Measurements from ENCODE around the gene TM9SF3. TPM values are rescaled to one million over a fixed set of nuclear protein-coding genes. Genes with fewer than 3 reads are reported as not detected.

Gene TM9SF3
- total RNA-seq, 1 experiment from 2014 or later, result 75.2 TPM

DNA sequence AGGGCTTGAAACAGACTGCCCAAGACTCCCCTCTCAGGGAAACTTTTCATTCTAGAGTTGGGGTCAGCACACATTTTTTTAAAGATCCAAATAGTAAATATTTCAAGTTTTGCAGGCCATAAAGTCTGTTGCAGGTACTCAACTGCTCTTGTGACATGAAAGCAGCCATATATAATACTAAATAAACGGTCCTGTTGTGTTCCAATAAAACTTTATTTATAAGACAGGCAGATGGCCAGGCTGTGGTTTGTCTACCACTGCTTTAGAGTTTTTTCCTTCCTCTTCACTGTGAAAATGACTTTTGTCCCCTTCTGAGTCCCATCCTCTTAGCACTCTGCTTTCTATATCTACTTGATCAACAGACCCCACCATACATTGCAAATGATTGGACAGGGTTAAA, 40.5 kb upstream of the TM9SF3 start:
- Histone ChIP-seq H3K27me3 (ENCODE audit: insufficient read depth, low read depth) (no peaks in the 10 kb centered on the region), H3F3A (ENCODE audit: insufficient read depth, low read depth) (no peaks in the 10 kb centered on the region), H3K36me3 (ENCODE audit: low read depth) (no peaks in the 10 kb centered on the region), H4K20me1 (ENCODE audit: insufficient read depth) (no peaks in the 10 kb centered on the region), H3K9me2 (ENCODE audit: insufficient read depth) (no peaks in the 10 kb centered on the region; the same call in 1 of the 2 replicates), H3K4me3 (no peak overlapping the region), H3K4me1 (replicated peaks; ENCODE audit: insufficient read depth) (peaks cover under 1% of the 10 kb centered on the region; the same call in 1 of the 2 replicates), H3K9me3 (ENCODE audit: insufficient read depth, low read depth) (no peaks in the 10 kb centered on the region), H3K4me2 (no peak overlapping the region), H3K79me2 (ENCODE audit: low read depth) (no peaks in the 10 kb centered on the region), H2AFZ (no peak overlapping the region), H3K27ac (no peak overlapping the region)
- intact Hi-C loops (cut with micrococcal nuclease; ENCODE audit: unreplicated experiment), result no loop called here
- DNase-seq, result no peak
- no TSS peak for BruUV-seq (replicated peaks)
- ChIA-PET CTCF (no interaction called here), POLR2A (ENCODE audit: unreplicated experiment) (no interaction called here)
- TF ChIP-seq CTCF (conservative IDR thresholded peaks at IDR 0.05) (no peak), EZH2 (IDR thresholded peaks at IDR 0.05; ENCODE audit: low read depth) (no peak)

- TF ChIP-seq EZH2 (IDR thresholded peaks at IDR 0.05; ENCODE audit: low read depth), result no peak
- TF ChIP-seq CTCF (conservative IDR thresholded peaks at IDR 0.05), result no peak
- H2AFZ ChIP-seq, result no peak overlapping the region
These were observed 40.0 kb upstream of the TM9SF3 start for GRCh38 chr10:96626795-96627194.

DNA sequence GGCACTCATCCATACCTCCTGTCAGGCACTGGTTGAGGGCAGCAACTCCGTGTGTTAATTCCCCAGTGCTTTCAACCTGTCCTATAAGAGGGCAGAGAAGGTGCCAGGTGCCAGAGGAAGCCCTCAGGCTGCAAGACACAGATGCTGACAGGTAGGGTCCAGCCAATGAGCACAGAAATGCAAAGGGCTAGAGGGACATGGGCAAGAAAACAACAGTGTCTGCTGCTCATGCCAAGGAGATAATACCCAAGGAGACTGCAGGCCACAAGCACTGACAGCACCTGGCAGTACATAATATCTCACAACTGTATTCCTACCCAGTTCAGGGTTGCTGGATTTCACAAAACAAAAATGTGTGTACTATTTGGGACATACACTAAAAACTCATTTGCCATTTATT, 38.4 kb upstream of the TM9SF3 start:
- no peaks in the 10 kb centered on the region for H3F3A ChIP-seq (ENCODE audit: insufficient read depth, low read depth)
- ChIA-PET CTCF (no interaction called here), POLR2A (ENCODE audit: unreplicated experiment) (no interaction called here)
- no peaks in the 10 kb centered on the region; the same call in 1 of the 2 replicates for H3K9me2 ChIP-seq (ENCODE audit: insufficient read depth)
- H2AFZ ChIP-seq, result no peak overlapping the region
- H3K36me3 ChIP-seq (ENCODE audit: low read depth), result no peaks in the 10 kb centered on the region
- H3K4me1 ChIP-seq (replicated peaks; ENCODE audit: insufficient read depth), result no peaks in the 10 kb centered on the region
- BruUV-seq (replicated peaks), result no TSS peak
- H3K4me2 ChIP-seq, result no peak overlapping the region
- H3K9me3 ChIP-seq (ENCODE audit: insufficient read depth, low read depth), result no peaks in the 10 kb centered on the region
- TF ChIP-seq CTCF (conservative IDR thresholded peaks at IDR 0.05) (no peak), EZH2 (IDR thresholded peaks at IDR 0.05; ENCODE audit: low read depth) (no peak)
- DNase-seq, result no peak
- H3K27me3 ChIP-seq (ENCODE audit: insufficient read depth, low read depth), result no peaks in the 10 kb centered on the region
- H3K79me2 ChIP-seq (ENCODE audit: low read depth), result no peaks in the 10 kb centered on the region
- no peak overlapping the region for H3K4me3 ChIP-seq
- H3K27ac ChIP-seq, result no peak overlapping the region
- H4K20me1 ChIP-seq (ENCODE audit: insufficient read depth), result no peaks in the 10 kb centered on the region
- intact Hi-C loops (cut with micrococcal nuclease; ENCODE audit: unreplicated experiment), result no loop called here

More at GRCh38 chr10:96626795-96627194, 40.0 kb upstream of the TM9SF3 start:
- Histone ChIP-seq H3K79me2 (ENCODE audit: low read depth) (no peaks in the 10 kb centered on the region), H3K27ac (no peak overlapping the region), H3K36me3 (ENCODE audit: low read depth) (no peaks in the 10 kb centered on the region), H3K9me3 (ENCODE audit: insufficient read depth, low read depth) (no peaks in the 10 kb centered on the region), H3K4me3 (no peak overlapping the region), H4K20me1 (ENCODE audit: insufficient read depth) (no peaks in the 10 kb centered on the region), H3K27me3 (ENCODE audit: insufficient read depth, low read depth) (no peaks in the 10 kb centered on the region), H3K9me2 (ENCODE audit: insufficient read depth) (no peaks in the 10 kb centered on the region; the same call in 1 of the 2 replicates), H3K4me2 (no peak overlapping the region), H3F3A (ENCODE audit: insufficient read depth, low read depth) (no peaks in the 10 kb centered on the region), H3K4me1 (replicated peaks; ENCODE audit: insufficient read depth) (no peaks in the 10 kb centered on the region)
- no peak for DNase-seq
- intact Hi-C loops (cut with micrococcal nuclease; ENCODE audit: unreplicated experiment), result no loop called here
- ChIA-PET POLR2A (ENCODE audit: unreplicated experiment) (no interaction called here), CTCF (no interaction called here)
- BruUV-seq (replicated peaks), result no TSS peak
